HG02973 (cell line): ENCODE measurements around the gene CCDC149.
A peak's percentile ranks its signal among the peaks of the same experiment; 100 is the strongest.
"Not testable (repeated sequence)": the region's sequence is repeated elsewhere in the genome, so short reads cannot be mapped to it uniquely, and the experiment has no call there.

Source experiments
- ATAC-seq: cut with Tn5 transposase; IDR thresholded peaks from one replicate; pipeline ENCODE4 v1.9.1; 2021; ENCODE audit warnings: moderate library complexity; ENCODE audit not compliant: unreplicated experiment

Gene CCDC149

GRCh38 chr4:24917076-24917856 lies 4.4 kb upstream of the CCDC149 start:
- no peak for ATAC-seq

GRCh38 chr4:24915121-24915922 lies 2.5 kb upstream of the CCDC149 start:
- no peak for ATAC-seq

GRCh38 chr4:24914460-24914859 lies 1.6 kb upstream of the CCDC149 start:
- no peak for ATAC-seq

- no peak for ATAC-seq
These were observed 260 bp upstream of the CCDC149 start for GRCh38 chr4:24913119-24913485.

GRCh38 chr4:24910499-24910898 lies 2.3 kb downstream of the CCDC149 start:
- no peak for ATAC-seq

- ATAC-seq = not testable (repeated sequence)
These were observed 3.2 kb downstream of the CCDC149 start for GRCh38 chr4:24909606-24910005.

GRCh38 chr4:24897639-24898038 lies 15.2 kb downstream of the CCDC149 start:
- no peak for ATAC-seq

- no peak for ATAC-seq
These were observed 15.9 kb downstream of the CCDC149 start for GRCh38 chr4:24896977-24897376.

GRCh38 chr4:24896056-24896455 lies 16.8 kb downstream of the CCDC149 start:
- ATAC-seq = no peak

GRCh38 chr4:24895461-24895860 lies 17.4 kb downstream of the CCDC149 start:
- ATAC-seq = no peak

GRCh38 chr4:24894846-24895245 lies 18.0 kb downstream of the CCDC149 start:
- no peak for ATAC-seq

- no peak for ATAC-seq
These were observed 18.6 kb downstream of the CCDC149 start for GRCh38 chr4:24894243-24894642.

GRCh38 chr4:24892778-24893177 lies 20.1 kb downstream of the CCDC149 start:
- no peak for ATAC-seq

- no peak for ATAC-seq
These were observed 20.6 kb downstream of the CCDC149 start for GRCh38 chr4:24892278-24892677.

- ATAC-seq = no peak
These were observed 22.2 kb downstream of the CCDC149 start for GRCh38 chr4:24890561-24891126.

GRCh38 chr4:24889991-24890390 lies 22.9 kb downstream of the CCDC149 start:
- ATAC-seq = peak; percentile 54

GRCh38 chr4:24888475-24889344 lies 24.1 kb downstream of the CCDC149 start:
- no peak for ATAC-seq

GRCh38 chr4:24887881-24888430 lies 24.9 kb downstream of the CCDC149 start:
- no peak for ATAC-seq

GRCh38 chr4:24886596-24886995 lies 26.2 kb downstream of the CCDC149 start:
- ATAC-seq = no peak

GRCh38 chr4:24885342-24885741 lies 27.5 kb downstream of the CCDC149 start:
- ATAC-seq = no peak

- ATAC-seq = no peak
These were observed 27.9 kb downstream of the CCDC149 start for GRCh38 chr4:24884902-24885301.
